Thyroid gland (tissue), 4 donors: ENCODE data around the gene LRCH1. TPM values are rescaled to one million over a fixed set of nuclear protein-coding genes. Genes with fewer than 3 reads are reported as not detected.

Experiments
- DNase-seq, 2 donors: peaks; one replicate each; pipeline ENCODE4 v3.0.0-alpha.2; 2019
- H3K27ac ChIP-seq, 3 donors: fragments of 200-600 bp; sonication (generic); 1 replicate in 2 of 3; 2 replicates in 1 of 3; pipeline ENCODE4 v1.5.1; 2016 to 2019; ENCODE audit warnings: mild to moderate bottlenecking in 1 of 3, moderate library complexity in 1 of 3
- H3K27me3 ChIP-seq: fragments of 200-600 bp; sonication (generic); one replicate; pipeline ENCODE4 v1.5.1; 2019
- H3K36me3 ChIP-seq, 2 donors: fragments of 200-600 bp; sonication (generic); one replicate each; pipeline ENCODE4 v1.5.1; 2016 to 2019
- H3K4me1 ChIP-seq, 2 donors: fragments of 200-600 bp; sonication (generic); one replicate each; pipeline ENCODE4 v1.5.1; 2017 to 2019
- H3K4me3 ChIP-seq, 3 donors: fragments of 200-600 bp; sonication (generic); replicated peaks in 1 of 3; 1 replicate in 2 of 3; 2 replicates in 1 of 3; pipeline ENCODE4 v1.5.1; 2016; ENCODE audit warnings: mild to moderate bottlenecking in 1 of 3
- H3K9me3 ChIP-seq: fragments of 200-600 bp; sonication (generic); one replicate; pipeline ENCODE4 v1.5.1; 2017
- POLR2A ChIP-seq, 2 donors: fragments of 450-650 bp; IDR thresholded peaks; one replicate each; pipeline ENCODE4 v1.6.1; 2017; ENCODE audit warnings: antibody characterized with exemption in 2 of 2, mild to moderate bottlenecking in 2 of 2, moderate library complexity in 1 of 2
- WGBS, 2 donors: methylation state at CpG; one replicate each; pipeline ENCODE4 v1.1.5; 2017; 5-methylcytosine and 5-hydroxymethylcytosine counted together
- intact Hi-C: fragments of 100-400 bp; cut with DNase I; formaldehyde crosslinking; loops from one replicate; pipeline ENCODE4 v1.15.1; 2023
- total RNA-seq, 4 donors: library from RNA; depleted of rRNA; stranded (reverse); fragments of >200 nt; gene quantifications; one replicate each; pipeline ENCODE4 v1.2.3, GENCODE V29; 2016
- TF ChIP-seq, protein P1 (sequence below), 6 experiments: fragments of 200-600 bp in 3 of 6; fragments of 450-650 bp in 3 of 6; sonication (generic) in 3 of 6; IDR thresholded peaks; one replicate each; pipeline ENCODE4 v1.5.1; 2016 to 2019; ENCODE audit warnings: antibody characterized with exemption in 6 of 6, mild to moderate bottlenecking in 2 of 6, inconsistent platforms in 1 of 6, moderate library complexity in 1 of 6

The LRCH1 gene
- total RNA-seq, 4 donors from 2014 or later: 13.5 to 19.3 (median 15.9) TPM

DNA sequence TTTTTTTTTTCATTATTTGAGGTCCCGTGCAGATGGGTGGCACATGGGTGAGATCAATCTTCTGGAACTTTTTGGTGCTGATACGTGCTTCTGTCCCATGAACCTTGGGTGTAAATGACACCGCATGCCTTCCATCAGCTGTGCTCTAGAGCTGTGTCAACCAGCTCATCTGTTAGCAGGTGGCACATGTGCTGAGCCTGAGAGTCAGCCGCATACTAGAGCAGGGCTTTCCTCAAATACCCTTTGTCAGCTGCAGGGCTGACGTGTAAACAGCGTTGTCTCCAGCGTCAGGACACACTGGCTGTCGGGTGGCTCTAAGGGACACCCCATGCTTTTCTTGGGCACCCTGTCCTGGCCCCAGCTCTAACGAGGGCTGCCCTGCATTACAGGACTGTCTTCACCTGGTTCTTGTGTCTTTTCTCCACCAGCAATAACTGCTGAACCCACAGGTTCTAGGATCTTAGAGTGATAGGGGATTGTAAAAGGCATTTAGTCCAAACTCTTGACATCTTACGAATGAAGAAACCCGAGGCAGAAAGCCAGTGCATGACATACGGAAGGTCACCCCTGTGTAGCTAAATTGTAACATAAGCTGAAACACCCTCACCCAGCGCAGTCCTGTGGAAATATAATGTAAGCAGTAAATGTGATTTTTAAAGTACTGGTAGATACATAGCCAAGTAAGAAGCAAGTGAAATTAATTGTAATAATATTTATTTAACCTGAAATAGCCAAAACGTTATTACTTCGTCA, 119.5 kb downstream of the LRCH1 start:
- intact Hi-C loops: no loop called here
- Histone ChIP-seq H3K27ac (no peak overlapping the region), H3K4me1 (peaks cover 0 to 12% of the 10 kb centered on the region in 2 donors), H3K36me3 (no peaks in the 10 kb centered on the region), H3K27me3 (no peaks in the 10 kb centered on the region), H3K4me3 (no peak overlapping the region), H3K9me3 (no peaks in the 10 kb centered on the region)
- no peak for TF ChIP-seq POLR2A (IDR thresholded peaks at IDR 0.05)
- TF ChIP-seq, protein P1, sequence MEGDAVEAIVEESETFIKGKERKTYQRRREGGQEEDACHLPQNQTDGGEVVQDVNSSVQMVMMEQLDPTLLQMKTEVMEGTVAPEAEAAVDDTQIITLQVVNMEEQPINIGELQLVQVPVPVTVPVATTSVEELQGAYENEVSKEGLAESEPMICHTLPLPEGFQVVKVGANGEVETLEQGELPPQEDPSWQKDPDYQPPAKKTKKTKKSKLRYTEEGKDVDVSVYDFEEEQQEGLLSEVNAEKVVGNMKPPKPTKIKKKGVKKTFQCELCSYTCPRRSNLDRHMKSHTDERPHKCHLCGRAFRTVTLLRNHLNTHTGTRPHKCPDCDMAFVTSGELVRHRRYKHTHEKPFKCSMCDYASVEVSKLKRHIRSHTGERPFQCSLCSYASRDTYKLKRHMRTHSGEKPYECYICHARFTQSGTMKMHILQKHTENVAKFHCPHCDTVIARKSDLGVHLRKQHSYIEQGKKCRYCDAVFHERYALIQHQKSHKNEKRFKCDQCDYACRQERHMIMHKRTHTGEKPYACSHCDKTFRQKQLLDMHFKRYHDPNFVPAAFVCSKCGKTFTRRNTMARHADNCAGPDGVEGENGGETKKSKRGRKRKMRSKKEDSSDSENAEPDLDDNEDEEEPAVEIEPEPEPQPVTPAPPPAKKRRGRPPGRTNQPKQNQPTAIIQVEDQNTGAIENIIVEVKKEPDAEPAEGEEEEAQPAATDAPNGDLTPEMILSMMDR (IDR thresholded peaks at IDR 0.05): no peak
- WGBS, 2 donors: 96% methylated on average over 14 to 15 of the region's 15 CpGs
- no peak for DNase-seq

DNA sequence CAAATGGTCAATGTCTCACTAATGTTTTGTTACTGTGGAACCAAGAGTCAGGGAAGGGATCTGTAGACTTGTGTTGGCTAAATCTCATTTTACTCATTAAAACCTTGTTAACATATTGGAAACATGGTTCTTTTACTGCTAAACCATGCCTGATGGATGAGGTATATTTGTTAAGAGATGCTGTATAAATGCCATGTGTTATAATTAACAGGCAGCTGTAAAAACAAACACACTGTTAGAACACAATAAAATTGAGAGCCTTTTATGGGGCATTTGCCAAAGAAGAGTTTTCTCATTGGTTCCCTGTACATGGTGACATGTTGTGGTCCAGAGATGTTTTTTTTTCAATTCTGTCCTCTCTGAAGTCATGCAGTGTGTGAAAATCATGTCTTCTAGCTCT, 122.0 kb downstream of the LRCH1 start:
- TF ChIP-seq, protein P1 (IDR thresholded peaks at IDR 0.05): no peak
- no peak for TF ChIP-seq POLR2A (IDR thresholded peaks at IDR 0.05)
- Histone ChIP-seq H3K9me3 (no peaks in the 10 kb centered on the region), H3K4me1 (peaks cover 0 to 6% of the 10 kb centered on the region in 2 donors), H3K27me3 (no peaks in the 10 kb centered on the region), H3K36me3 (no peaks in the 10 kb centered on the region), H3K4me3 (no peak overlapping the region), H3K27ac (no peak overlapping the region)
- no peak for DNase-seq
- intact Hi-C loops: no loop called here

DNA sequence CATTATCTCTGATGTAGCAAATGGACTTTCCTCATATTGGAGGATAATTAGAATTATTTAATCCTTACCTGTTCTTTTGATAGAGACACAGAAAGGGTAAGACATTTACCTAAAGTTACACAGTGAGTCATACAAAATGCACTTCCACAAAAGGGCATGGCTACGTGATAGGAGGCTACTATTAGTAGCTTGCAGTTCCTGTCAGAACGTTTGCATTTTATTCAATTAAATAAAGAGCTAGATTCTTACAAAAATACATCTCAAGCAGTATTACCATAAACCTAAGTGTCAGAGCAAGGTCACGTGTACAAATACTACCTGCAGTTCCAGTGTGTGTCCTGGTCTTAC, 123.4 kb downstream of the LRCH1 start:
- intact Hi-C loops: no loop called here

DNA sequence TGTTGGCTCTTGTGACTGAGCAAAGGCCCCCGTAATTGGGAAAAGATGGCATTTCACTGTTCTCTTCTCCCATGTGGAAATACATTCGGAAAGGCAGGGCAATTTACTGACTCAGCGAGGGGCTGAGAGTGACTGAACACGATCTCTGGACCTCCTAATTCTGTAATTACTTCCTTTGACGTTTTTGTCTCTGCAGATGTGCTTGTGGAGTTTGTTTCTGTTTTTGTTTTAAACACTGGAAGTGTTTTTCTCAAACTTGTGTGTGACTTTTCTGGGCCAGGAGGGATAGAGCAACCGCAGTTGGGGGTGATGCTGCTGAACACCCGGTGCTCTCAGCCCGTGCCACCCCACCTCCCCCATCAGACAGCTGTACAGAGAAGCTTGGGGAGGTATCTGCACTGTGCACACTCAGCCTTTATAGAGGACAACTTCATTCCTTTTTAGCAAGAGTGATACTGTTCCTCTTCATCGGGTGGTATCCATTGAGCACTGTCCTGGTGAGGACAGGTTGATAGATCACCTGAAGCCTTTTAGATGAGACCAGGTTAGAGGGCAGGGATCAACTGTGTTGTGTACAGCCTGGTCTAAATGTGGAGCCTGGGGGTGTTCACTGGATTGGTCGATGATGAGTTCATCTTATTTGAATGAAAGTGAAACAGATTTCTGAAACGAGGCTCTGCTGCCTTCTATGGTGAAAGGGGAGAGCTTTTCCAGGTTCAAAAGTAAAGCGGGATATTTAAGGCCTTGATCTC, 126.6 kb downstream of the LRCH1 start:
- 59 to 66% methylated on average over 12 of the region's 12 CpGs for WGBS, 2 donors
- H3K4me3 ChIP-seq: no peak overlapping the region
- intact Hi-C loops: no loop called here
- H3K27ac ChIP-seq: peak overlapping the region; percentile 3 to 25 (median 10)
- no peaks in the 10 kb centered on the region for H3K36me3 ChIP-seq
- DNase-seq: no peak
- TF ChIP-seq, protein P1 (IDR thresholded peaks at IDR 0.05): no peak
- TF ChIP-seq POLR2A (IDR thresholded peaks at IDR 0.05): no peak
- peaks cover 0 to 8% of the 10 kb centered on the region in 2 donors for H3K4me1 ChIP-seq
- no peaks in the 10 kb centered on the region for H3K27me3 ChIP-seq
- H3K9me3 ChIP-seq: no peaks in the 10 kb centered on the region

More for the DNA sequence above, 123.4 kb downstream of the LRCH1 start:
- Histone ChIP-seq H3K4me1 (peaks cover 0 to 8% of the 10 kb centered on the region in 2 donors), H3K4me3 (no peak overlapping the region), H3K27me3 (no peaks in the 10 kb centered on the region), H3K36me3 (no peaks in the 10 kb centered on the region), H3K27ac (no peak overlapping the region), H3K9me3 (no peaks in the 10 kb centered on the region)
- no peak for DNase-seq
- TF ChIP-seq POLR2A (IDR thresholded peaks at IDR 0.05): no peak
- TF ChIP-seq, protein P1 (IDR thresholded peaks at IDR 0.05): no peak
- 78 to 87% methylated on average over 3 of the region's 3 CpGs for WGBS, 2 donors

DNA sequence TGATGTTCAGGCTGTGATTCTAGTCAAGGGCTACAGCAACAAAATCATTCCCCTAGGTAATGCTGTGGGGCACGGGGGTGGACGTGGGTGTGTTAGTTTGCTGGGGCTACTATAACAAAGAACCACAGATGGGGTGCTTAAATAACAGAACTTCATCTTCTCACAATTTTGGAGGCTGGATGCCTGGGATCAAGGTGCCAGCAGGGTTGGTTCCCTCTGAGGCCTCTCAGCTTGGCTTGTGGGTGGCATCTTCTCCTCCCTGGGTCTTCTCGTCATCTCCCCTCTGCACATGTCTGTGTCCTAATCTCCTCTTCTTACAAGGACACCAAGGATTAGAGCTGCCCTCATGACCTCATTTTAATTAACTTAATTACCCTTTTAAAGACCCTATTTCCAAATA, 129.0 kb downstream of the LRCH1 start:
- H3K27me3 ChIP-seq: no peaks in the 10 kb centered on the region
- no peaks in the 10 kb centered on the region for H3K9me3 ChIP-seq
- peaks cover 0 to 4% of the 10 kb centered on the region in 2 donors for H3K4me1 ChIP-seq
- no peak overlapping the region for H3K27ac ChIP-seq
- 93 to 96% methylated on average over 3 of the region's 3 CpGs for WGBS, 2 donors
- intact Hi-C loops: no loop called here
- no peak for TF ChIP-seq POLR2A (IDR thresholded peaks at IDR 0.05)
- TF ChIP-seq, protein P1 (IDR thresholded peaks at IDR 0.05): no peak
- no peak for DNase-seq
- H3K4me3 ChIP-seq: no peak overlapping the region
- H3K36me3 ChIP-seq: no peaks in the 10 kb centered on the region
